ENCODE results near the gene TBC1D1.

Gene TBC1D1

GRCh38 chr4:38100474-38101255 lies 209.8 kb downstream of the TBC1D1 start:
- no peak overlapping the region for H3K4me3 ChIP-seq (ENCODE audit: low read depth, low read length, poor library complexity, severe bottlenecking)
- H2AFZ ChIP-seq (ENCODE audit: low read length): no peak overlapping the region
- H3K27ac ChIP-seq (ENCODE audit: low read depth, low read length, poor library complexity, severe bottlenecking): no peak overlapping the region
- no peaks in the 10 kb centered on the region for H3K27me3 ChIP-seq (ENCODE audit: insufficient read depth, low read length)
- TF ChIP-seq EZH2 (IDR thresholded peaks at IDR 0.05; ENCODE audit: borderline replicate concordance, low read length) (no peak), CTCF (IDR thresholded peaks at IDR 0.05; ENCODE audit: low read length) (no peak)
- no peaks in the 10 kb centered on the region for H3K4me1 ChIP-seq (ENCODE audit: insufficient read depth, low read length, severe bottlenecking)
- H3K9me3 ChIP-seq (ENCODE audit: low read length): no peaks in the 10 kb centered on the region
- no peak overlapping the region for H3K4me2 ChIP-seq (ENCODE audit: low read length)
- no peaks in the 10 kb centered on the region for H3K9me2 ChIP-seq (ENCODE audit: low read depth, low read length)
- H4K20me1 ChIP-seq (ENCODE audit: insufficient read depth, low read length): no peaks in the 10 kb centered on the region
- H3K36me3 ChIP-seq (ENCODE audit: insufficient read depth, low read length): peaks cover 88% of the 10 kb centered on the region
- H3K79me2 ChIP-seq (ENCODE audit: insufficient read depth, low read length): no peaks in the 10 kb centered on the region
- H3F3A ChIP-seq (ENCODE audit: insufficient read depth, low read length): no peaks in the 10 kb centered on the region; the same call in 1 of the 2 replicates
- no peak overlapping the region for H3K9ac ChIP-seq (ENCODE audit: low read length)

GRCh38 chr4:38101563-38101962 lies 210.7 kb downstream of the TBC1D1 start:
- TF ChIP-seq EZH2 (IDR thresholded peaks at IDR 0.05; ENCODE audit: borderline replicate concordance, low read length) (no peak), CTCF (IDR thresholded peaks at IDR 0.05; ENCODE audit: low read length) (no peak)
- Histone ChIP-seq H3K9me2 (ENCODE audit: low read depth, low read length) (no peaks in the 10 kb centered on the region), H3K4me2 (ENCODE audit: low read length) (no peak overlapping the region), H3K9ac (ENCODE audit: low read length) (no peak overlapping the region), H3K36me3 (ENCODE audit: insufficient read depth, low read length) (peaks cover 88% of the 10 kb centered on the region), H3K27me3 (ENCODE audit: insufficient read depth, low read length) (no peaks in the 10 kb centered on the region), H3K9me3 (ENCODE audit: low read length) (no peaks in the 10 kb centered on the region), H3F3A (ENCODE audit: insufficient read depth, low read length) (no peaks in the 10 kb centered on the region; the same call in 1 of the 2 replicates), H3K4me3 (ENCODE audit: low read depth, low read length, poor library complexity, severe bottlenecking) (no peak overlapping the region), H3K4me1 (ENCODE audit: insufficient read depth, low read length, severe bottlenecking) (no peaks in the 10 kb centered on the region), H2AFZ (ENCODE audit: low read length) (no peak overlapping the region), H3K79me2 (ENCODE audit: insufficient read depth, low read length) (no peaks in the 10 kb centered on the region), H4K20me1 (ENCODE audit: insufficient read depth, low read length) (no peaks in the 10 kb centered on the region), H3K27ac (ENCODE audit: low read depth, low read length, poor library complexity, severe bottlenecking) (no peak overlapping the region)

- Histone ChIP-seq H3K27me3 (ENCODE audit: insufficient read depth, low read length) (no peaks in the 10 kb centered on the region), H3K27ac (ENCODE audit: low read depth, low read length, poor library complexity, severe bottlenecking) (no peak overlapping the region), H3K36me3 (ENCODE audit: insufficient read depth, low read length) (peaks cover 92% of the 10 kb centered on the region), H3K9me3 (ENCODE audit: low read length) (no peaks in the 10 kb centered on the region), H2AFZ (ENCODE audit: low read length) (no peak overlapping the region), H3K79me2 (ENCODE audit: insufficient read depth, low read length) (no peaks in the 10 kb centered on the region), H3K4me3 (ENCODE audit: low read depth, low read length, poor library complexity, severe bottlenecking) (no peak overlapping the region), H3K9me2 (ENCODE audit: low read depth, low read length) (no peaks in the 10 kb centered on the region), H3K9ac (ENCODE audit: low read length) (no peak overlapping the region), H3K4me1 (ENCODE audit: insufficient read depth, low read length, severe bottlenecking) (no peaks in the 10 kb centered on the region), H4K20me1 (ENCODE audit: insufficient read depth, low read length) (no peaks in the 10 kb centered on the region), H3F3A (ENCODE audit: insufficient read depth, low read length) (no peaks in the 10 kb centered on the region; the same call in 1 of the 2 replicates), H3K4me2 (ENCODE audit: low read length) (no peak overlapping the region)
- TF ChIP-seq CTCF (IDR thresholded peaks at IDR 0.05; ENCODE audit: low read length) (no peak), EZH2 (IDR thresholded peaks at IDR 0.05; ENCODE audit: borderline replicate concordance, low read length) (no peak)
These were observed 212.2 kb downstream of the TBC1D1 start for GRCh38 chr4:38102957-38103588.
